GM12878 (cell line): ENCODE measurements around the gene ADAM11.

ENCODE experiments used
- ATF3 ChIP-seq: IDR thresholded peaks from 2 replicates; pipeline ENCODE4 v1.6.1; 2011; ENCODE audit warnings: low read depth, mild to moderate bottlenecking, low read length, moderate library complexity, borderline replicate concordance; ENCODE audit errors: extremely low read depth
- CBX3 ChIP-seq: fragments of 200-600 bp; sonication (generic); IDR thresholded peaks from 2 replicates; pipeline ENCODE4 v1.6.1; 2016; ENCODE audit warnings: low read depth, borderline replicate concordance
- CTCF ChIP-seq, 3 experiments: IDR thresholded peaks in 2 of 3; conservative IDR thresholded peaks in 1 of 3; 2 replicates each; pipeline ENCODE4 v1.5.1; 2011; ENCODE audit warnings: low read depth in 3 of 3, low read length in 3 of 3, mild to moderate bottlenecking in 3 of 3, control low read depth in 2 of 3, moderate library complexity in 2 of 3, inconsistent platforms in 1 of 3, mixed read lengths in 1 of 3; ENCODE audit not compliant: control insufficient read depth in 2 of 3, insufficient read depth in 1 of 3; ENCODE audit errors: extremely low read depth in 1 of 3
- EZH2 ChIP-seq: IDR thresholded peaks from 2 replicates; pipeline ENCODE4 v1.6.1; 2012; ENCODE audit warnings: low read depth, mild to moderate bottlenecking, control low read depth, inconsistent platforms, low read length, borderline replicate concordance; ENCODE audit not compliant: control insufficient read depth

GRCh38 chr17:44807817-44808155 is 49.0 kb downstream of the ADAM11 start:
- TF ChIP-seq CTCF (IDR thresholded peaks at IDR 0.05 in 2 of 3, conservative IDR thresholded peaks at IDR 0.05 in 1 of 3; ENCODE audit: control insufficient read depth in 2 of 3, extremely low read depth in 1 of 3, insufficient read depth in 1 of 3, low read depth in 3 of 3, low read length in 3 of 3) (no peak), EZH2 (no peak), ATF3 (no peak), CBX3 (no peak)
